ENCODE measurements around the gene HACD1.

GRCh38 chr10:17544465-17544864 lies 72.7 kb downstream of the HACD1 start:
- TF ChIP-seq CTCF (conservative IDR thresholded peaks at IDR 0.05) = no peak
- TF ChIP-seq EZH2 (IDR thresholded peaks at IDR 0.05; ENCODE audit: low read depth) = no peak
